Adrenal gland (tissue), 5 donors: ENCODE measurements around the gene HMCN2.
A peak's percentile ranks its signal among the peaks of the same experiment; 100 is the strongest.

Experiments used
- CTCF ChIP-seq, 6 experiments: fragments of 450-650 bp in 4 of 6; fragments of 200-600 bp in 2 of 6; sonication (generic) in 1 of 6; IDR thresholded peaks; 1 replicate in 5 of 6; 2 replicates in 1 of 6; pipeline versions ENCODE4 v1.5.1 to v1.8.0; 2016 to 2021; ENCODE audit warnings: antibody characterized with exemption in 6 of 6, mild to moderate bottlenecking in 2 of 6, moderate library complexity in 1 of 6
- POLR2A ChIP-seq, 2 donors: fragments of 450-650 bp; IDR thresholded peaks; one replicate each; pipeline ENCODE4 v1.6.1; 2017; ENCODE audit warnings: antibody characterized with exemption in 2 of 2, mild to moderate bottlenecking in 2 of 2, moderate library complexity in 1 of 2
- donor health status: DM: no; HTN: no; CAD: no.

GRCh38 chr9:130232899-130233586, 32.5 kb upstream of the HMCN2 start:
- TF ChIP-seq CTCF (IDR thresholded peaks at IDR 0.05) (no peak), POLR2A (IDR thresholded peaks at IDR 0.05) (peak in 1 of 2 donors; percentile 9)
